ENCODE data around the gene TAS1R1. TPM values are rescaled to one million over a fixed set of nuclear protein-coding genes. Genes with fewer than 3 reads are reported as not detected.

TAS1R1 gene
- total RNA-seq, 1 donor from 2014 or later, result not detected

GRCh38 chr1:6600410-6601048 is 45.4 kb downstream of the TAS1R1 start:
- peak overlapping the region; percentile 87 for H3K4me3 Mint-ChIP-seq (ENCODE audit: low read depth)

GRCh38 chr1:6601049-6601922 is 46.2 kb downstream of the TAS1R1 start:
- H3K9me3 Mint-ChIP-seq (ENCODE audit: low read depth), result no peaks in the 10 kb centered on the region
- peaks cover 23% of the 10 kb centered on the region for H3K4me1 Mint-ChIP-seq (ENCODE audit: low read depth)
- peaks cover under 1% of the 10 kb centered on the region for H3K36me3 Mint-ChIP-seq (ENCODE audit: insufficient read depth)
- TF ChIP-seq CTCF (IDR thresholded peaks at IDR 0.05; ENCODE audit: unreplicated experiment), result no peak
- H3K4me3 Mint-ChIP-seq (ENCODE audit: low read depth), result peak overlapping the region; percentile 87
- H3K27me3 Mint-ChIP-seq, result no peaks in the 10 kb centered on the region
- peak overlapping the region; percentile 96 for H3K27ac Mint-ChIP-seq
- DNase-seq (ENCODE audit: low spot score, unreplicated experiment), result no peak

More at GRCh38 chr1:6600410-6601048, 45.4 kb downstream of the TAS1R1 start:
- no peak for TF ChIP-seq CTCF (IDR thresholded peaks at IDR 0.05; ENCODE audit: unreplicated experiment)
- Mint-ChIP-seq H3K36me3 (ENCODE audit: insufficient read depth) (peaks cover 5% of the 10 kb centered on the region), H3K9me3 (ENCODE audit: low read depth) (no peaks in the 10 kb centered on the region), H3K4me1 (ENCODE audit: low read depth) (peaks cover 23% of the 10 kb centered on the region), H3K27me3 (no peaks in the 10 kb centered on the region), H3K27ac (peak overlapping the region; percentile 96)
- DNase-seq (ENCODE audit: low spot score, unreplicated experiment), result no peak

DNA sequence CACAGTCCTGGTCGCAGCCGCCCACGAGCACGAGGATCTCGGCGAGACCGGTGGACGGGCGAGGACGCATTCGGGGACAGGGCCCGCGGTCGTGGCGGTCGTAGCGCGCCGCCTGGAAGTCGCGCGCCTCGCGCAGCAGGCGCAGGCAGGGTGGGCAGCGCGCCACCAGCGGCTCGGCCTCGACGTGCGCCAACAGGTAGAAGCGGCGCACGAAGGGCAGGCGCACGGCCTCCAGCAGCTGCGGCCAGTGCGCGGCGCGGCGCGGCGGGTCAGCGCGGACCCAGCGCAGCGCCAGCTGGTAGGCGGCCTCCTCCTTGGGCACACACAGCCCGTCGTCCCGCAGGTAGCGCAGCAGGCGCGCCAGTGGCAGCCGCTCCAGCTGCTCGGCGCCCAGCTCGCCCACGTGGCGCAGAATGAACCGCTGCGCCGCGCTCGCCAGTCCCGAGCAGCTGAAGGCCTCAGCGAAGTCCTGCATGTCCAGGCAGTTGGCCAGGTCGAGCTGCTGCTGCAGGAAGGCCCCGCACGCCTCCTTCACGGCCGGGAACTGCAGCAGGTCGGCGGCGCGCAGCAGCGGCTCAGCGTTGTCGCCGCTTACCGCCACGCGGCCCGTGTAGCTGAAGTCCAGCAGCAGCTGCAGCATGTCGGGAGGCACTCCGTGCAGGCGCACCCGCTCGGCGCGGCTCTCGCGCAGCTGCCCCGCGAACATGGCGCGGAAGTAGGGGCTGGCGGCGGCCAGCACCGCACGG is 47.0 kb downstream of the TAS1R1 start:
- Mint-ChIP-seq H3K4me1 (ENCODE audit: low read depth) (peaks cover 23% of the 10 kb centered on the region), H3K27me3 (no peaks in the 10 kb centered on the region), H3K27ac (peak overlapping the region; percentile 92), H3K4me3 (ENCODE audit: low read depth) (peak overlapping the region; percentile 87), H3K36me3 (ENCODE audit: insufficient read depth) (no peaks in the 10 kb centered on the region), H3K9me3 (ENCODE audit: low read depth) (no peaks in the 10 kb centered on the region)
- TF ChIP-seq CTCF (IDR thresholded peaks at IDR 0.05; ENCODE audit: unreplicated experiment), result peak; percentile 24
- DNase-seq (ENCODE audit: low spot score, unreplicated experiment), result peak; percentile 37

- H3K36me3 Mint-ChIP-seq (ENCODE audit: insufficient read depth), result no peaks in the 10 kb centered on the region
- peak within 1 kb of the TSS; percentile 99 for H3K27ac Mint-ChIP-seq
- no peak for TF ChIP-seq CTCF (IDR thresholded peaks at IDR 0.05; ENCODE audit: unreplicated experiment)
- H3K4me1 Mint-ChIP-seq (ENCODE audit: low read depth), result peaks cover 23% of the 10 kb centered on the region
- H3K4me3 Mint-ChIP-seq (ENCODE audit: low read depth), result peak within 1 kb of the TSS; percentile 87
- no peaks in the 10 kb centered on the region for H3K9me3 Mint-ChIP-seq (ENCODE audit: low read depth)
- no peaks in the 10 kb centered on the region for H3K27me3 Mint-ChIP-seq
- DNase-seq (ENCODE audit: low spot score, unreplicated experiment), result peak; percentile 72
These were observed 47.6 kb downstream of the TAS1R1 start, which contains the start of gene KLHL21 for GRCh38 chr1:6602669-6603237. KLHL21 (minus strand) TSS chr1:6602869; CDS start chr1:6602817, 52 bp downstream.
